ENCODE measurements around the gene KCTD12.

KCTD12 gene

GRCh38 chr13:76860706-76861105 lies 25.5 kb downstream of the KCTD12 start:
- no peak overlapping the region for H3K27ac ChIP-seq (replicated peaks)
- no peaks in the 10 kb centered on the region for H3K27me3 ChIP-seq (ENCODE audit: insufficient read depth, poor library complexity, severe bottlenecking)
- H3K4me3 ChIP-seq (replicated peaks; ENCODE audit: insufficient read depth, low read length) = no peak overlapping the region
- DNase-seq (ENCODE audit: low read depth in 1 of 2, low spot score in 1 of 2) = no peak
- TF ChIP-seq GABPA (IDR thresholded peaks at IDR 0.05; ENCODE audit: low read depth) = no peak
- no peak for TF ChIP-seq SPI1 (IDR thresholded peaks at IDR 0.05; ENCODE audit: borderline replicate concordance, low read depth)
- TF ChIP-seq POLR2AphosphoS5 (IDR thresholded peaks at IDR 0.05; ENCODE audit: low read depth) = no peak
- TF ChIP-seq, protein P1, sequence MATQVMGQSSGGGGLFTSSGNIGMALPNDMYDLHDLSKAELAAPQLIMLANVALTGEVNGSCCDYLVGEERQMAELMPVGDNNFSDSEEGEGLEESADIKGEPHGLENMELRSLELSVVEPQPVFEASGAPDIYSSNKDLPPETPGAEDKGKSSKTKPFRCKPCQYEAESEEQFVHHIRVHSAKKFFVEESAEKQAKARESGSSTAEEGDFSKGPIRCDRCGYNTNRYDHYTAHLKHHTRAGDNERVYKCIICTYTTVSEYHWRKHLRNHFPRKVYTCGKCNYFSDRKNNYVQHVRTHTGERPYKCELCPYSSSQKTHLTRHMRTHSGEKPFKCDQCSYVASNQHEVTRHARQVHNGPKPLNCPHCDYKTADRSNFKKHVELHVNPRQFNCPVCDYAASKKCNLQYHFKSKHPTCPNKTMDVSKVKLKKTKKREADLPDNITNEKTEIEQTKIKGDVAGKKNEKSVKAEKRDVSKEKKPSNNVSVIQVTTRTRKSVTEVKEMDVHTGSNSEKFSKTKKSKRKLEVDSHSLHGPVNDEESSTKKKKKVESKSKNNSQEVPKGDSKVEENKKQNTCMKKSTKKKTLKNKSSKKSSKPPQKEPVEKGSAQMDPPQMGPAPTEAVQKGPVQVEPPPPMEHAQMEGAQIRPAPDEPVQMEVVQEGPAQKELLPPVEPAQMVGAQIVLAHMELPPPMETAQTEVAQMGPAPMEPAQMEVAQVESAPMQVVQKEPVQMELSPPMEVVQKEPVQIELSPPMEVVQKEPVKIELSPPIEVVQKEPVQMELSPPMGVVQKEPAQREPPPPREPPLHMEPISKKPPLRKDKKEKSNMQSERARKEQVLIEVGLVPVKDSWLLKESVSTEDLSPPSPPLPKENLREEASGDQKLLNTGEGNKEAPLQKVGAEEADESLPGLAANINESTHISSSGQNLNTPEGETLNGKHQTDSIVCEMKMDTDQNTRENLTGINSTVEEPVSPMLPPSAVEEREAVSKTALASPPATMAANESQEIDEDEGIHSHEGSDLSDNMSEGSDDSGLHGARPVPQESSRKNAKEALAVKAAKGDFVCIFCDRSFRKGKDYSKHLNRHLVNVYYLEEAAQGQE (IDR thresholded peaks at IDR 0.05; ENCODE audit: insufficient replicate concordance, low read depth) = no peak
- TF ChIP-seq, protein P2, sequence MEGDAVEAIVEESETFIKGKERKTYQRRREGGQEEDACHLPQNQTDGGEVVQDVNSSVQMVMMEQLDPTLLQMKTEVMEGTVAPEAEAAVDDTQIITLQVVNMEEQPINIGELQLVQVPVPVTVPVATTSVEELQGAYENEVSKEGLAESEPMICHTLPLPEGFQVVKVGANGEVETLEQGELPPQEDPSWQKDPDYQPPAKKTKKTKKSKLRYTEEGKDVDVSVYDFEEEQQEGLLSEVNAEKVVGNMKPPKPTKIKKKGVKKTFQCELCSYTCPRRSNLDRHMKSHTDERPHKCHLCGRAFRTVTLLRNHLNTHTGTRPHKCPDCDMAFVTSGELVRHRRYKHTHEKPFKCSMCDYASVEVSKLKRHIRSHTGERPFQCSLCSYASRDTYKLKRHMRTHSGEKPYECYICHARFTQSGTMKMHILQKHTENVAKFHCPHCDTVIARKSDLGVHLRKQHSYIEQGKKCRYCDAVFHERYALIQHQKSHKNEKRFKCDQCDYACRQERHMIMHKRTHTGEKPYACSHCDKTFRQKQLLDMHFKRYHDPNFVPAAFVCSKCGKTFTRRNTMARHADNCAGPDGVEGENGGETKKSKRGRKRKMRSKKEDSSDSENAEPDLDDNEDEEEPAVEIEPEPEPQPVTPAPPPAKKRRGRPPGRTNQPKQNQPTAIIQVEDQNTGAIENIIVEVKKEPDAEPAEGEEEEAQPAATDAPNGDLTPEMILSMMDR (IDR thresholded peaks at IDR 0.05; ENCODE audit: insufficient read depth, low read length) = no peak

GRCh38 chr13:76854894-76855293 lies 31.3 kb downstream of the KCTD12 start:
- Histone ChIP-seq H3K27ac (replicated peaks) (no peak overlapping the region), H3K4me3 (replicated peaks; ENCODE audit: insufficient read depth, low read length) (no peak overlapping the region), H3K27me3 (ENCODE audit: insufficient read depth, poor library complexity, severe bottlenecking) (no peaks in the 10 kb centered on the region)
- DNase-seq (ENCODE audit: low read depth in 1 of 2, low spot score in 1 of 2) = no peak
- TF ChIP-seq, protein P2 (IDR thresholded peaks at IDR 0.05; ENCODE audit: insufficient read depth, low read length) = no peak
- TF ChIP-seq GABPA (IDR thresholded peaks at IDR 0.05; ENCODE audit: low read depth) (no peak), POLR2AphosphoS5 (IDR thresholded peaks at IDR 0.05; ENCODE audit: low read depth) (no peak), SPI1 (IDR thresholded peaks at IDR 0.05; ENCODE audit: borderline replicate concordance, low read depth) (no peak)
- TF ChIP-seq, protein P1 (IDR thresholded peaks at IDR 0.05; ENCODE audit: insufficient replicate concordance, low read depth) = no peak

GRCh38 chr13:76853921-76854608 lies 32.1 kb downstream of the KCTD12 start:
- TF ChIP-seq SPI1 (IDR thresholded peaks at IDR 0.05; ENCODE audit: borderline replicate concordance, low read depth) = no peak
- TF ChIP-seq POLR2AphosphoS5 (IDR thresholded peaks at IDR 0.05; ENCODE audit: low read depth) = no peak
- TF ChIP-seq, protein P1 (IDR thresholded peaks at IDR 0.05; ENCODE audit: insufficient replicate concordance, low read depth) = no peak
- TF ChIP-seq, protein P2 (IDR thresholded peaks at IDR 0.05; ENCODE audit: insufficient read depth, low read length) = no peak
- TF ChIP-seq GABPA (IDR thresholded peaks at IDR 0.05; ENCODE audit: low read depth) = no peak
- DNase-seq (ENCODE audit: low read depth in 1 of 2, low spot score in 1 of 2) = no peak
- Histone ChIP-seq H3K27me3 (ENCODE audit: insufficient read depth, poor library complexity, severe bottlenecking) (no peaks in the 10 kb centered on the region), H3K27ac (replicated peaks) (no peak overlapping the region), H3K4me3 (replicated peaks; ENCODE audit: insufficient read depth, low read length) (no peak overlapping the region)

All from HL-60 (cell line).